HPDE6-E6E7 (cell line): ENCODE data around the gene ACYP1.

Experiments used
- DNase-seq: peaks from one replicate; pipeline ENCODE4 v3.0.0; 2011; ENCODE audit warnings: missing footprints; ENCODE audit errors: extremely low spot score

The ACYP1 gene

DNA sequence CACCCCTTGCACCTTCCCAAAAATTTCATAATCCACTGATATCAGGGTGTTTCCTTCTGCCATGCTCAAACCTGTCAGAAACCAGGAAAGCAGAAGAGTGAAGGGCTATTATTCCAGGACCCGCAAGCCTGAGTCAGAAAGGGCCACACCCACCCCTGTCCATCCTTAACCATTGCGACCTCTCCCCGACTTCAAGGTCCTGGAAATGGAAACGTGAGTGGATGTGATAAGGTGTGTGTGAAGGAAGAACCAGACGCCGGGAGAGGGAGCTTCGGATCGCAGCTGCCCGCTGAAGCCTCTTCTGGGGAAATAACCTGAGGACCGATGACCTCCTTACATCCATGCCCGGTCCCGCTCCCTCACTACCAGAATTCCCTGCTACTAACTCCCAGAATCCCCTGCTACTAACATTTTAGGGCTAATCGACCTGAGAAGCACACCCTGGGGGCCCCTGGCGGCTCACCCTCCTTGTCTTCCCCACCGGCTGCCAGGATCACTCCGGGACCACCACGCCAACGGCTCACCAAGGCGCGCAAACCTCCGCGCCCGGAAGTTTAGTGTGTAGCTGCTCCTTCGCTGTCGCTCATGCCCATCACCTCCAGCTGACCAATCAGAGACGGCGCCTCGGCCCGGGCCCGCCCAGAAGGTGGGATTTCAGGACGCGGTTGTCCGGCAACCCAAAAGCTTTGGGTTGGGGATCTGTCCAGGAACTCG, at the start of gene ACYP1:
Gene ACYP1, minus strand, starts transcription at position 534 of the 714 bp plus-strand sequence. Its CDS starts 471 bp downstream, at position 63.
- DNase-seq, result peak; percentile 87

DNA sequence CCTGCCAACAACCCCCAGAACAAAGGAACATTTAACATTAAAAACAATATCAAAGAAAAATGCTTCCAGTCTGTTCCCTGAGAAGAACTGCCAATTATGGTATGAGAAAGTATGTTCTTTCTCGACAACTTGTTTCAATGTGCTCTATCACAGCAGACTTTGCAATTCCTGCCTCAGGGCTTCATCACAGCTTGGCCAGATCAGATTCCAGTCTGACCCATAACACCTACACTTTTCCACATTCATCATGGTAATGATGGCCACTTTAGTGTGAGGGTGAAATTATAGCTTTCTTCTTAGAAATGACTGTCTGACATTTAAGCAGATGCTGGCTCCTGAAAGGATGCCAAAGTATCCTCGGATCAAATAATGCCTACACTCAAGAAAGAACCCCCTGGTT, 46.1 kb upstream of the ACYP1 start:
- no peak for DNase-seq

DNA sequence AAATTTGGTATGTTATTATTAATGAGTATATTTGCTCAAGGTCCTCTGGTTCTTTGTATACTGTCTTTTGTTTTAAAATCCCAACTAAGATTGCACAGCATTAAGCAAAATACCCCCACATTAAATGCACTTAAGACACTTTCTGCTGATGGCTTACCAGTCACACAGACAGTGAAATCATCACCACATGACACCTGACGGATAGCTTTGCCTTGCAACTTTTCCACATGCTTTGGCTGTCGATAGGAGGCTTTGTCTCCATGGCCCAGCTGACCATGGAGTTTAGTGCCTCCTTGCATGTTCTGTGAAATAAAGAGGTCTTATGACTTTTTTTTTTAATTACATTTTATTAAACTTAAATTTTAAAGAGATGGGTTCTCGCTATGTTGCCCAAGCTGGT, 43.4 kb upstream of the ACYP1 start:
- no peak for DNase-seq

DNA sequence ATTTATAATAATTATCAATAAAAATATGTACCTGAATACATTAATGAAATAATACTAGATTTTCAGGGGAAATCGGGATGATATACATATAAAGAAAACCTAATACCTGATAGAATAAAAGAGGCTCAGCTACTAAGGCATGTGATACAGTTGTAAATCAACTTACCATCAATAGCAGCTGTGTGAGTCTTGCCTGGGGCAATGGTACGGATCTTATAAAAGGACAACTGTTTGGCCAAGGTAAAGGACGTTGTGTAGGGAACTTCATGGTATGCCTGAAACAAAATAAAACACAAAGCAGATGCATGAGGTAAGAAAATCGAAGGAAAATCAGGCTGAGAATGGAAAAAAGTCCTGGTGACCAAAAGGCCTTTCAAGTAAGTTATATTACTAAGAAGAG, 37.7 kb upstream of the ACYP1 start:
- DNase-seq, result no peak

DNA sequence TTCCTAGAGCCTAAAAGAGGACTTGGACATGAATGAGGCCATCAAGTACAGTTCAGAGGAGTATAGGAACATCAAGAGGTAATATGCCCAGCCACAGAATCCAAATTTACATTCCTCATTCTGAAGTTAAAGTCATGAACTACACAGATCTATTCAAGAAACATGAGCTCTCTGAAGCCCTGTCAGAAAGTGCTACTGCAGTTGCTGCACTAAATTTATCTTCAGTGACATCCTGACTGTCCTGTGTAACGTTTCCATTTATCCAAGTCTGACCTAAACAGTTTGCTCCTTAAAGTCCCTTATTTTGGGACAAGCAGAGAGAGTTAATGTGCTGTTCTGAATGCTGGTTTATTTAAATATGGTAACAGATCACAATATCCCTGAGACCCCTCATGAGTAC, 34.9 kb upstream of the ACYP1 start:
- DNase-seq, result no peak

DNA sequence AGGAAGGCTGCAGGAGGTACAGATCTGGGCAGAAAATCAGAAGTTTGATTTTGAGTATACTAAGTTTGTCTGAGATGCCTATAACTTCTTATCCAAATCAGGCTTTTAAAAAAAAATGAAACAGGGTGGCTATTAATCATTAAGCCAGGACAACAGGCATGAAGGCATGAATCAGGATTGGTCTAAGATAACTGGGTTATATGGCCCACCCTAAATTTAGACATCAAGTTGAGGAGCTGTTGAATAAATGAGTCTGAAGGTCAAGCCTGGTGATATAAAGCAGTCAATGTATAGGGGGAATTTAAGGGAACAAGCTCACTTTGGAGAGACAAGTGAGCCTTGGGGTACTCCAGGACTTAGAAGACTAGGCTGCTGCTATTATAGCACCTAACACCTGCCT, 34.4 kb upstream of the ACYP1 start:
- no peak for DNase-seq

DNA sequence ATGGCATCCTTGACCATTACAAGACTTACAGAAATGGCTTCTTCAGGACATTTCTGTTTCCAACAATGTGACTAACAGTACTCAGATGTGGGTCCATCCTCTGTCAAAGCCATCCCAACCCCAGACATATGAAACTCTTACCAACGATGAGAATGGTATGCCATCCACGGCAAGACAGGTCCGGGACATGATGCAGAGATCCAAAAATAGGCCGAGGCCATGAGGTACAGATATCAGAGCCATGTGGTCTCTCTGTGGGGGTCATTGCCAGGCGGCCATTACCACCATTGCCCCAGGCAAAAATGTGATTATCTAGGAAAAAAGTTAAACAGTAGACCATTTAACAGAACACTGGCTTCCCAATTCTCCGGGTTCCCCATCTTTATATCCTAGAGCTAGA, 33.1 kb upstream of the ACYP1 start:
- DNase-seq, result no peak

DNA sequence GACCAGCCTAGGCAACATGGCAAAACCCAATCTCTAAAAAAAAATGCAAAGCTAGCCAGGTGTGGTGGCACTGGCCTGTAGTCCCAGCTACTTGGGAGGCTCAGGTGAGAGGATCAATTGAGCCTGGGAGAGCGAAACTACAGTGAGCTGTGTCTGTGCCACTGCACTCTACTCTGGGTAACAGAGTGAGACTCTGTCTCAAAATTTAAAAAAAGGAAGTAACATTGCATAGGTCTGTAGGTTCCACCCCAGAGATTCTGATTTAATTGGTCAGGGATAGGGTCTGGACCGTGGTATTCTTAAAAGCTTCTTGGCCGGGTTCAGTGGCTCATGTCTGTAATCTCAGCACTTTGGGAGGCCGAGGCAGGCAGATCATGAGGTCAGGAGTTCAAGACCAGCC, 31.9 kb upstream of the ACYP1 start:
- DNase-seq, result no peak

DNA sequence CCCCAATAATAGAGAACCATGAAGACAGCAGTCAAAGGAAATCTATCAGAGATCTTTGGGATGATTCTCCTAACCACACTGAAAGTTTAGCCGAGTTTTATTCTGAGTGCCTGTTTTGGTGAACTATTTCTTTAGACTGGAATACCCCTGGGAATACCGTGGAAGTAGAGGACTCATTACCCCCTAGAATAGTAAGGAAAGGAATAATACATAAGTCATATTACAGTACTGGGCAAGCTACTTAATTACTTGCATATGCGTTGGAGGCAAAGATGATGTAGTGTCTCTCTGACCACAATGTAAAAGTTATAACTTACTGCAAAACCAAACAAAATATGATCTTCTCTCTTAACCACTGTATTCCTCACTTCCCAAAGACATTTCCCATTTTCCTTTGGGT, 31.1 kb upstream of the ACYP1 start:
- DNase-seq, result no peak

DNA sequence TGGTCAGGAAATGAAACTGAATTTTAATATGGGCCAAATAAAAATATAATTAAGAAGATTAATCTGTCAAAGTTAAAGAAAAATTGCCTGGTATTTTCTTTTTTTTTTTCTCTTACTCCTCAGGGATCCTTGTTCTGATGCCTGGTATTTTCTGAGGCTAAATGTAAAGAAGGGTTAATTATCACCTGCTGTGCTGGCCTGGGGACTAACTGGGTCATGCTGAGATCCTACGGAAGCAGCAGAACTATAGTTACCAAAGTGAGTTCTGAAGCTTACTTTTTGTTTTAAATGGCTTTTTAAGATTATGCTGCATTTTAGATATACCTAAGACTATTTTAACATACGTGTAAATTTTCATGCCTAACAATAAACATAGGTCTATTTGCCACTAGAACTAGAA, 28.9 kb upstream of the ACYP1 start:
- DNase-seq, result no peak

DNA sequence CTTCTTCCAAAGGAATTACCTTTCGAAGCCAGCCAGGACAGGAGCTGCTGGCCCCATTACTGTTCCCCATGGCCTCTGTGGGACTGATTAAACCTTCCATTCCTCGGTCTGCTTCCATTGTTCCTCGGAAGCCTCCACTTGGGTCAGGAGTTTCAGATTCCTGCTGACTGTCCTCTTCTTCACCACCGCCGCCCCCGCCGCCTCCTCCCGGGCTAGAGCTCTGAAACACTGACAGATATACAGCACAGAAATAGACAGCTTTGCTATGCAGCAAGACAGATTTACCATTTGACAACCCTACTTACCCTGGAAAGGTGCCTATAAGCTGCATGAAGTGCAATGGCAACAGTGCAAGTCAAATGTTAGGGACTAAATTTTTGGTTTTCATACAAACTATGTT, 27.4 kb upstream of the ACYP1 start:
- DNase-seq, result no peak

DNA sequence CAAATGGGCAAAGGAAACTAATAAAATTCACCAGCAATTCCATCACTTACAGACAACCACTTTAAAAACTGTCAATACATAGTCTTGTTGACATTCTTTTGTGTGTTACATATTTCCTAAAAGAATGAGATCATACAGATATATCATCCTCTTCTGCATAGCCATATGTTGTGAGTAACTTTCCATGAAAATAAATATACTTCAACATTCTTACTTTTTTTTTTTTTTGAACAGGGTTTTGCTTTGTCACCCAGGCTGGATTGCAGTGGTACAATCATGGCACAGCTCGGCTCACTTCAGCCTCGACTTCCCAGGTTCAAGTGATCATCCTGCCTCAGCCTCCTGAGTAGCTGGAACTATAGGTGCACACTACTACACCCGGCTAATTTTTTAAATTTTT, 26.5 kb upstream of the ACYP1 start:
- no peak for DNase-seq

DNA sequence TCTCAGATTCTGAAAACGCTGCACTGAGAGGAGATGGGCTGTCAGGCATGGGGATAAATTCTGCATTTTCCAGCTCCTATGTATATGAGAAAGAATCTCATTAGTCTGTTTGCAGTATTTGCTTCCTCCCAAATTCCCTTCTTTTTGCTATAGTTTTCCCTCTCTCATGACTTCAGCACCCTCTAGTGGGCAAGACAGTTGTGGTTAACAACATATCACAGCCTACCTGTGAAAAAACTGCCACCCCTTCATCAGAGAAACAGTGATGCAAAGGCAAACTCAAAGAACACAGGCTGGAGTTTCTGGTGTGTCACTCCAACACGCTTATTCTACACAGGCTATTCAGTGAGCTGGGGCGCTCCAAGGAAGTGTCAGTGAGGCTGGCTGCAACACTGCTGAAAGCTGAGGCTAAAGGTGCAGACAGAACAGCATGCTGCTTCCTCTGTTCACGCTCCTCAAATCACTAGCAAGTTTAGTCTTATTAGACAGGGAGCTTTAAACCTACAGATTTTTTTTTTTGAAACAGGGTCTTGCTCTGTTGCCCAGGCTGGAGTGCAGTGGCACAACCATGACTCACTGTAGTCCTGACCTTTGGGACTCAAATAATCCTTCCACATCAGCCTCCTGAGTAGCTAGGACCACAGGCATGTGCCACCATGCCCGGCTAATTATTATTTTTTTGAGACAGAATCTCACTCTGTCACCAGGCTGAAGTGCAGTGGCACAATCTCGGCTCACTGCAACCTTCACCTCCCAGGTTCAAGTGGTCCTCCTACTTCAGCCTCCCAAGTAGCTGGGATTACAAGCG, 24.9 kb upstream of the ACYP1 start:
- peak; percentile 52 for DNase-seq

DNA sequence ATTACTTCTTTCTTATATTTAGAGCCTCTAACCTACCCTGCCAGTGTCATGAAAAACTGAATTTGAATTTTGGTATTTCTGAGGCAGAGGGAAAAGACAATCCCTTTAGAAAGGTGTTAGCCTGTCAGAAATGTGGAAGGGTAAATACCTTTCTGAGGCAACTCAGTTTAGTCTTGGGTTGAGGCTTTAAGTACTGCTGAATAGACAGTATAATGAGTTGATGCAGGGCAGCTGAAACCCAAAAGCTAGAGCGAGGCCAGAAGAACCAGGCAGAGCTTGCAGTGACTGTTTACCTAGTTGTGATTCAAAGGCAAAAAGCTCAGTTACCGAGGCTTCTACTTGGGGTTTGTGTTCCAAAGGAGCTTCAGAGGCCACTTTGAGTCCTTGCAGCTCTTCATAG, 24.3 kb upstream of the ACYP1 start:
- DNase-seq, result no peak

DNA sequence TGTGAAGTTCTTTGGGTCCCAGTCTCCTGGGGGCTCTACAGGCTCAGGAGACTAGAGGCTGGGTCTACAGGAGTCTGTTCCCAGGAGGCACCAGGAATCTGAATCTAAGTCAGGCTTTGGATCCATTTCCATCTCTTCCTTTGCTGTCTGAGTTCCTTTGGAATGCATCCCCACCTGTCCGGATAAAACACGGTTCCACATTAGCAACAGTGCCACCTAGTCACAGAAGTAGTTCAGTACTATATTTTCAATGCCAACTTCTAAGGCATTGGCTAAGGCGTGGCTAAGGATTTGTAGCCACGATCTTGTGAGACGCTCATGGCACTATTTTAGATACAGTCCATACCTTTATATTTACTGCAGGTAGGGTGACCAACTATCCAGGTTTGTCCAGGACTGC, 20.7 kb upstream of the ACYP1 start:
- DNase-seq, result peak; percentile 39

DNA sequence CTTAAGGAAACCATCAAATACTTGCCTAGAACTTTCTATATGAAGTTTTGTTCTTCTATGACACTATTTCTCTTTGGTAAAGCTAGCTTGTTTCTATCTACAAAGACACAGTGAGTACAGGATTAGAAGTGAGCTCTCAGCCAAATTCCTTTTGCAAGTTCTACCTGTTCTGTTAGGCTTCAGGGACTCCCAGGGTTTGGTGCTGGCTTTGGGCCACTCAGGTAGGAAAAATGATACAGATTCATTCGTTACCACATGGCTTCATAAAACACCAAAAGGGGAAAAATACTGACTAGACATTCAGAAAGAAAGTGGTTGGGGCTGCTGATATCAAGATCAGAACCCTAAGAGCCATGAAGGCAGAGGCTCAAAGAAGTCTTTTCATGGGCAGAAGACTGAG, 19.4 kb upstream of the ACYP1 start:
- DNase-seq, result no peak

DNA sequence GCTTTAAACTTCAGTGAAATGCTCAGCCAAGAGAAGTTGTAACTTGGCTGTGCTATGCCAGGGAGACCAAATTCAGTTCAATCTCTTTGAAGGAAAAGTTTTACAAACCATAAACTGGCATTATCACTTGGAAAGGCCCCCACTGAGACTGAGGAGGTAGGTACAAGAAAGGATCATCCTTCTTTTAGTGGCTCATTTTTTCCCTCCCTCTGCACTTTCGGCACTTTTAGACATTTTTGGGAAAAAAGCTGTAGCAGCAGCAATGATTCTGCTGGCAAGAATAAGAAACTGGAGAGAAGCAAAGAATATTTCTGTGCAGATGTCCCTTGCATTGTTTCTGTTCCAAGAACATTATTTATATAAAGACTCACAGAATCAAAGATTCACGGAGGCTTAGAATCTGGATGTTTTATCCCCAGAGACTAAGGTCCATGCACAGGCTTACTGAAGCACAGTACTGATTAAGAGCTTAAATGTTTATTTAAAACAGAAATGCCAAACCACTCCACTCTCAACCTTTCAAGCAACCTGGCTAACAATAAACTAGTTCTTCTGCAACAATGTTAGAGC, 17.9 kb upstream of the ACYP1 start:
- DNase-seq, result no peak

DNA sequence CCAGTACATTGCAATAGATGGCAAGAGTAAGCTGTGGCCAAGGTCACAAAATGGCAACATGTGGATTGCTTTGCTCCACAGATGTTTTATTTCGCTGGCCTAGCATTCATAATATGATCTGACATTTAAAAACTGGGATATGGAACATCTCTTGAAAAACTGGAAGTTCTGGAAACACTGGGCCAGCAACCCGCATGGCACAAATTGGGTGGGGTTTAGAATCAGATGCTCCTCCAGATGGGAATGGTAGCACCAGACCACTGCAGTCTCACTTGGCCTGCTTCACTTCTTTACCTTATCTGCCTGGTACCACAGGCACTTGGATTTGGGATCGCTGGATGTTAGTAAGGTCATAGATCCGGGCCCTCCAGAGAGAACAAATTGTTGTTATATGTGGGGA, 15.7 kb upstream of the ACYP1 start:
- no peak for DNase-seq

DNA sequence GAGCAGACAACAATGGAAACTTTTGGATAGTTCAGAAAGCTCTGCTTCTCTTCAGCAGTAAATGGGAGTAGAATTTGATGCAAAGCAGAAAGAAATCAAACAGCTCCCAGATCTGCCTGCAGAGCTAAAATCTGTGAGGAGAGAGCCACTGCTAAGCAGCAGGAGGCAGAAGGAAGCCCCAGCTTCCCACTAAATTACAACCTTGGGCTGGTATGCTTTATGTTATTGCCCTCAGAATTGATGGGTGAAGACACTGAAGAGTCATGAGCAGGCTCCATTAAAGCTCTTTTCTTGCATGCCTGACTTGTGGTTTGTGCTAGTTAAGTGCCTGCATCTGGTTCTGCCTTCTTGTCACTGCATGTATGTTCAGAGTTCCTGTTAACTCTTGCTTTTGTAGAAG, 14.0 kb upstream of the ACYP1 start:
- DNase-seq, result no peak

DNA sequence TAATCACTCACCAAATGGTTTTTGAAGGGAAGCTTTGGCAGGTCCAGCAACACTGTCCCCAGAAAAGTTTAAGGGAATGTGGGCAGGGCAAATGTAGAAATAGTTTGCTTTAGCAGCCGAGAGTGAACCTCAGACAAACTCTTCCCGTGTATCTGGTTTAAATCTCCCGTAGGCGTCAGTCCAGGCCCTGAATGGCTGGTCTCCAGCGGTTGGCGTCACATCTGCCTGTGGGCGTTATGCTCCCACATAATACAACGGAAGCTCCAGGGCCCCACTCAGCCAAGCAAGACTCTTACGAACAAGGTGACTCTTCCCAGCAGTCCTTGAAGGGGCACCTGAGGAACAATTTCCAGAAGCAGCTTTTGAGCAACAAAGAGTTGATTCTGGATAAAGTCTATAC, 6.6 kb upstream of the ACYP1 start:
- DNase-seq, result no peak

DNA sequence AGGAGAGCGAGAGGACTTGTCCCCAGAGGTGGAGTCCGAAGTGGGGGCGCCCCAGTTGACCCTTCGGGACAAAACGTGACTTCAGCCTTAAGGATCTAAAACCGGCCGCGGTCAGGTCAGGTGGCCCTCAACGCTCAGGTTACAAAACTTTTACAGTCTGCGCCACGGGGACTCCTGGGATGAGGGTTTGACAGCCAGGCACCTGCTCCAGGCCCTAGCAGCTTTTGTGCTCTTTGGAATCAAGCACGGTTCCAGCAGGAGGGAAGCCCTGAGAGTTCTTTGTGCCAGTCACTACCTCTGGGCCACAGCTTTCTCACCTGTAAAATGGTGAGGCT, 6.0 kb upstream of the ACYP1 start:
- DNase-seq, result no peak

DNA sequence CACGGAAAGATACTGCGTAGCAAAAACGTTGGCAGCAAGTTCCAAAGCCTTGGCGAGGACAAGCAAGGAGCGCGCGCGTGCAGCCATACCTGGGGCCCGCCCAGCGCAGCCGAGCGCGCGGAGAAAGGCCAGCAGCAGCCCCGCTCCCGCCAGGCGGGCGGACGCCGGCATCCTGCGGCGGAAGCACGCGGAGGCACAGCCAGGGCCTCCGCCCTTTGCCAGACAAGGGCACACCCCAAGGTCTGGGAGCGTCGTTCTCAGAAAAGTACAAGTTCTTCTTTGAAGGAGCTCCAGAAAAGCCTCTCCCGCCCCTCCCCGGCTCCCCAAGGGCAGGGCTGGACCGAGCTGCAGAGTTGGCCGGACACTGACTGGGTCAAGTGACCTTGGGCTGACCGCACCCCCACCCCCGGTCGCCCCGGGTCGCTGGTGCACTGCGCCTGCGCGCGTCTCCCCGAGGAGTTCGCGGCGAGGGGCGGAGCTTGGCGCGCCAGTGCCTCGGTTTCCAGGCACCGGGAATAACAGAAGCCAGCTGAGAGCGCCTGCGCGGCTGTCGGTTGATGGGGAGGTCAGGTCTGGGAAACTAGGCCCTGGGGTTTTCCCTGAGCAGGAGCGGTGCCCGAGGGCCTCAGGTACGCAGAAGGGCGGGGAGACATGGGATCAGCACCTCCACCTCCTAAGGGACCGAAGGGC, 5.4 kb upstream of the ACYP1 start, which contains the start of gene ZC2HC1C:
Gene ZC2HC1C, plus strand, starts transcription at position 521 of the 690 bp plus-strand sequence. CDS start 933 bp downstream, outside the sequence.
- peak; percentile 82 for DNase-seq
